Activated naive CD4-positive, alpha-beta T cell treated with anti-CD3 and anti-CD28 coated beads for 36 hours (primary cell): ENCODE measurements around the gene FMN2. TPM values are rescaled to one million over a fixed set of nuclear protein-coding genes. Genes with fewer than 3 reads are reported as not detected.

Experiments
- CTCF ChIA-PET: fragments of 350-600 bp; sonication (Branson Sonifier 250); formaldehyde crosslinking; loops from one replicate; lab custom pipeline; 2021; ENCODE audit warnings: antibody characterized with exemption; lab: Charles Lee
- DNase-seq: peaks from one replicate; pipeline ENCODE4 v3.0.0-alpha.2; 2020
- H3K27ac Mint-ChIP-seq: one replicate; pipeline ENCODE4 v1.8.0; 2021; ENCODE audit warnings: mild to moderate bottlenecking, mixed read lengths
- H3K27me3 Mint-ChIP-seq: one replicate; pipeline ENCODE4 v1.8.0; 2021; ENCODE audit warnings: low read depth, mixed read lengths
- H3K36me3 Mint-ChIP-seq: one replicate; pipeline ENCODE4 v1.8.0; 2021; ENCODE audit warnings: low read depth, mixed read lengths
- H3K4me1 Mint-ChIP-seq: one replicate; pipeline ENCODE4 v1.8.0; 2021; ENCODE audit warnings: low read depth, mixed read lengths
- H3K4me3 Mint-ChIP-seq: one replicate; pipeline ENCODE4 v1.8.0; 2021; ENCODE audit warnings: mild to moderate bottlenecking, moderate library complexity, mixed read lengths
- H3K9me3 Mint-ChIP-seq: one replicate; pipeline ENCODE4 v1.8.0; 2021; ENCODE audit warnings: mixed read lengths
- intact Hi-C: fragments of 100-400 bp; cut with micrococcal nuclease; formaldehyde crosslinking; loops from one replicate; pipeline ENCODE4 v1.15.1; 2023
- total RNA-seq, 2 experiments: library from RNA; stranded (reverse); gene quantifications; one replicate each; pipeline ENCODE4 v1.2.3, GENCODE V29; 2021

The FMN2 gene
- total RNA-seq, 2 experiments from 2014 or later = not detected

DNA sequence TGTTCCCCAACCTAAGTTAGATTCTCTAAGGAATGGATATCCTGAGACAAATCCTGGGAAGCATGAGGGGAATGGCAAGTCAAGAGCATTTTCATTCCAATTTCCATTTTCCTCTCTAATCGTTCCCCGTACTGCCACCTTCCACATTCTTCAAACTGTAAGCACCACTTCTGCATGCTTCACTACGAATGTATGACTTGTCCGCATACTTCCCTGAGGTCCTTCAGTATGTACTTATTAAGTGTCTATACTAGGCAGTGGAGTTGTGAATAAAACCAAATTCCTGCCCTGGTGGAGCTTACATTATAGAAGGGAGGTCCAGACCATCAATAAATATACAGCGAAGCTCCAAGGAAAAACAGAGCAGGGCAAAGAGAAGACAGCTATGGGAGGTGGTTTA, 365.5 kb downstream of the FMN2 start:
- Mint-ChIP-seq H3K9me3 (no peaks in the 10 kb centered on the region), H3K27ac (no peak overlapping the region), H3K27me3 (no peaks in the 10 kb centered on the region), H3K4me1 (no peaks in the 10 kb centered on the region), H3K36me3 (no peaks in the 10 kb centered on the region), H3K4me3 (no peak overlapping the region)
- DNase-seq = no peak
- CTCF ChIA-PET = interaction anchor here (1.3 kb wide), 1 partner anchor 10 kb away, joined by 3 read pairs; no protein-coding TSS in a partner anchor
- intact Hi-C loops = no loop called here

DNA sequence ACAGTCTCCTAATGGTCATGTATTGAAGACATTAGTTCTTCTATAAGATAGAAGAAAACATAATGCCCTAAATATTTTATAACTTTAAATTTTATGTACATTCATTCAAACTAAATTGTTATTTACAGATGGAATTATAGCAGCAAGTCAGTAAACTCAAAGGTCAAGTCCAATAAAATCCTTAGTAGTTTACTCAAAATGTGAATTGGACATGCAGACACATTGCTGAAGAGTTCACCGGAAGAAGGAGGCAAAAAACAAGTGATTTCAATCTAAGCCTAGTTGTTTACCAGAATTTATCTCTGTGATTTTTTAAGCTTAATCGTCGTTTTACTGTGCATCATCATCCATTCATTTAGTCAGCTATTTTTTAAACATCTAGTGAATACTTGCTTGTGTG, 370.6 kb downstream of the FMN2 start:
- CTCF ChIA-PET = no interaction called here
- no peaks in the 10 kb centered on the region for H3K36me3 Mint-ChIP-seq
- no peaks in the 10 kb centered on the region for H3K27me3 Mint-ChIP-seq
- H3K9me3 Mint-ChIP-seq = no peaks in the 10 kb centered on the region
- no peak for DNase-seq
- H3K4me3 Mint-ChIP-seq = no peak overlapping the region
- intact Hi-C loops = no loop called here
- no peak overlapping the region for H3K27ac Mint-ChIP-seq
- H3K4me1 Mint-ChIP-seq = peaks cover 4% of the 10 kb centered on the region

DNA sequence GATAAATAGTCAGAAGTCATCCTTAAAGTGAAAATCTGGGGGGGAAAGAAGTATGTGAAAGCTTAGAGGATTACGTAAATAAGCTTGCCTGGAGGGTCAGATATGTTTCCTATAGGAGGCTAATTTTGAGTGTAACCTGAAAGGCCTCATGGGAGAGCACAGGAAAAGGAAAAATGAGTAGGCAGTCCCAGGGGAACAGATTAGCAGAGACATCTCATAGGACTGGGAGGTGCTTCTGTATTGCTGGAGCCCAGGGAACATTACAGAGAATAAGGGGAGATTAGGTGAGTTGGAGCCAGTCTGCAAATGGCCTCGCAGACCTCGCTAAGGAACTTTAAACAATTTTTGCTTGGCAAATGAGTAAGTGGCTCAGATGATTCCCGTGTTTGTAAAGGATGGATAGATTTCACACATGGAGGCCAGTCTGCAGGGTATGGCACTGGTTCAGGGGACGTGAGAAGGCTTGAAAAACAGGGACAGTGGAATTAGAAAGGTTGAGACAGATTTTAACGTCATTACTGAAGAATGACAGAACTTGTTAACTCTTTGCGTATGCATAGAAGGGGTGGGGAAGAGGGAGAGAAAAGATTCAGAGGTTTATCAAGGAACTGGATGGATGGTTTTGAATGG, 371.2 kb downstream of the FMN2 start:
- Mint-ChIP-seq H3K9me3 (no peaks in the 10 kb centered on the region), H3K27me3 (no peaks in the 10 kb centered on the region), H3K36me3 (no peaks in the 10 kb centered on the region), H3K4me1 (peaks cover 4% of the 10 kb centered on the region), H3K27ac (no peak overlapping the region), H3K4me3 (no peak overlapping the region)
- CTCF ChIA-PET = no interaction called here
- intact Hi-C loops = no loop called here
- DNase-seq = no peak

DNA sequence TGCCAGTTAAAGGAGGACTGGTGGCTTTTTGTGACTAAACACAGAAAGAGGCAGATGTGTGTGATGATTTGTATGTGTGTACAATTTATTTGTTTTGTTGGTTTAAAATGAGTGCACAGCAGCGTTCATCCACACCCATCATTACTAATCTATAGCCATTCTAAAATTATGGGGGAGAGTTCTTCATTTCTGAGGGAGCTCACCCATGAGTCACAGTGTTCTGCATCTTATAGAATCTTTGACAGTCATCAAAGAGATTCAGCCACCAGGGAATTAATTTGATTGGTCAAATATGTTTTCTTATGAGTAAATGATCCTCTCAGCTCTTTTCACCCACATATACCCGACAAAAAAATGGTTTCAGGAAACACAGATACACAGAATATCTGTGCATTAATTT, 372.4 kb downstream of the FMN2 start:
- DNase-seq = no peak
- H3K36me3 Mint-ChIP-seq = no peaks in the 10 kb centered on the region
- CTCF ChIA-PET = no interaction called here
- no peaks in the 10 kb centered on the region for H3K27me3 Mint-ChIP-seq
- H3K27ac Mint-ChIP-seq = no peak overlapping the region
- no peak overlapping the region for H3K4me3 Mint-ChIP-seq
- peaks cover 4% of the 10 kb centered on the region for H3K4me1 Mint-ChIP-seq
- intact Hi-C loops = no loop called here
- no peaks in the 10 kb centered on the region for H3K9me3 Mint-ChIP-seq

DNA sequence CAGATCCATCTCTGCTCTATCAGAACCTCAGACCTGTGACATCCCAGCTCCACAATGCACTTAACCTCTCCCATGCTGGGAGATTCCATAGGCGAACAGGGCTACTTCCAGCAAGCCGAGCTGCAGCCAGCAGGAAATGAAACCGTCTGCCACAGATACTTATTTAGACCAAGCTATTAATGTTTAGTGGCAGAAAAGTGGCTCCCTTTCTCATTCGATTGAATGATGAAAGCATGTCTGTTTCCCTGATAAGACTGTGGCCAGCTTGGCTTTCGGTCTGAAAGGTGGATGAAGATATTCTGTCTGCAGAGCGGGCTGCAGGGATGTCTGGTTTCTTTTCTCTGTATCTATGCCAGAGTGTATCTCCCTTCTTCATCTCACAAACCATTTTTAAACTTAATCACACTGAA, 373.9 kb downstream of the FMN2 start:
- H3K9me3 Mint-ChIP-seq = no peaks in the 10 kb centered on the region
- no peak overlapping the region for H3K27ac Mint-ChIP-seq
- CTCF ChIA-PET = no interaction called here
- peaks cover 4% of the 10 kb centered on the region for H3K4me1 Mint-ChIP-seq
- intact Hi-C loops = no loop called here
- DNase-seq = no peak
- H3K36me3 Mint-ChIP-seq = no peaks in the 10 kb centered on the region
- H3K27me3 Mint-ChIP-seq = no peaks in the 10 kb centered on the region
- no peak overlapping the region for H3K4me3 Mint-ChIP-seq

DNA sequence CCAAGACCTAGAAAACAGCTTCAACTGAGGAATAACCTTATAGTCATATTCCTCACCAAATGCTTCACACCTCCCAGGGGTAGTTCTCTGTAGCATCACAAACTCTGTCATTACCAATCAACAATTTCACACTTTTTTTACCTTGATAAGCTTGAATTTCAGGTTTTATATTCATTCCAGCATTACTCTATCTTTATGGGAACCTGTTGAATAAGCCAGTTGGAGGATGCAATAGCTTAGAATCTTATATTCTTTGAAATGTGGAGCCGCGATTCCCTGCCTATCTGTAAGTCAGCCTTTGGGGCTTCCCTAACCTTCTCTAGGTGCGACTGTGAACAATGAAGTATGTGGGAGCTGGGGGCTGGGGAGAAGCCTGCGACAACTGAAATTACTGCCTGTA, 374.8 kb downstream of the FMN2 start:
- intact Hi-C loops = no loop called here

DNA sequence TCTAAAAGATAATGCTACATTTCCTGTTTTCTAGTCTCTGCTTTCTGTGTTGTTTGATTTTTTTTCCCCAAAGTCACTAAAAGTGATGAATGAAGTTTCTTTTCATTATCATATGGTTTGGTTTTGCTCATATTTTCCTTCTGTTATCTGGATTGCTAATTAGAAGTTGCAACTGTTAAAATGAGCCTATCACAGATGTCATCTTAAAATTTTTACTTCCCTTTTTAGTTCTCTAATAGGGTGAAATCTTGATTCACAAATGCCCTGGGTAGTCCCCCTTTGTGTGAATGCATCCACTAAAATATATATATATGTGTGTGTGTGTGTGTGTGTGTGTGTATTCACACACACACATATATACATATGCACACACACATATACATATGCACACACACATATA, 376.2 kb downstream of the FMN2 start:
- peaks cover 4% of the 10 kb centered on the region for H3K4me1 Mint-ChIP-seq
- H3K9me3 Mint-ChIP-seq = no peaks in the 10 kb centered on the region
- no peak for DNase-seq
- H3K4me3 Mint-ChIP-seq = no peak overlapping the region
- no peak overlapping the region for H3K27ac Mint-ChIP-seq
- H3K36me3 Mint-ChIP-seq = no peaks in the 10 kb centered on the region
- intact Hi-C loops = no loop called here
- no peaks in the 10 kb centered on the region for H3K27me3 Mint-ChIP-seq
- CTCF ChIA-PET = no interaction called here

More for the DNA sequence above, 374.8 kb downstream of the FMN2 start:
- Mint-ChIP-seq H3K36me3 (no peaks in the 10 kb centered on the region), H3K27ac (no peak overlapping the region), H3K4me3 (no peak overlapping the region), H3K27me3 (no peaks in the 10 kb centered on the region), H3K4me1 (peaks cover 4% of the 10 kb centered on the region), H3K9me3 (no peaks in the 10 kb centered on the region)
- CTCF ChIA-PET = interaction anchor here (1.0 kb wide), 2 partner anchors 10 to 48 kb away, joined by 3 to 4 read pairs; no protein-coding TSS in a partner anchor
- no peak for DNase-seq

DNA sequence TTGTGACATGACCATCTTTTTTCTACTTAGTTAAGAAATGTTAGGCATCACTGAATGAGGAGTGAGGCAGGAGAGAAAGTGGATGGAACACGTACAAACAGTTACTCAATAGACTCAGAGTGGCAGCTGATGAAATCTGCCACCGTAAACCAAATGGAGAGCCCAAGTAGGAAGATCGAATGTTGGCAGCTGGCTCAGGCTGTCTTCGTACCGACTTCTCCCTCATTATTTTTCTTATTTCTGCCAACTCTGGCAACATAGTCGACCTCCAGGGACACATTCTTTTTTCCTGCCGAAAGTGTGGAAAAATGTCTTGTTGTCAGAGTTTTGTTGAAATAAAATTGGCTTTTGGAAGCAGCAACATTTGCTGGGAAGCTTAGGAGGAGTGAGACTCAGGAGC, 377.0 kb downstream of the FMN2 start:
- Mint-ChIP-seq H3K36me3 (no peaks in the 10 kb centered on the region), H3K4me3 (no peak overlapping the region), H3K4me1 (peaks cover 4% of the 10 kb centered on the region), H3K27ac (no peak overlapping the region), H3K27me3 (no peaks in the 10 kb centered on the region), H3K9me3 (no peaks in the 10 kb centered on the region)
- intact Hi-C loops = no loop called here
- CTCF ChIA-PET = no interaction called here
- DNase-seq = no peak

DNA sequence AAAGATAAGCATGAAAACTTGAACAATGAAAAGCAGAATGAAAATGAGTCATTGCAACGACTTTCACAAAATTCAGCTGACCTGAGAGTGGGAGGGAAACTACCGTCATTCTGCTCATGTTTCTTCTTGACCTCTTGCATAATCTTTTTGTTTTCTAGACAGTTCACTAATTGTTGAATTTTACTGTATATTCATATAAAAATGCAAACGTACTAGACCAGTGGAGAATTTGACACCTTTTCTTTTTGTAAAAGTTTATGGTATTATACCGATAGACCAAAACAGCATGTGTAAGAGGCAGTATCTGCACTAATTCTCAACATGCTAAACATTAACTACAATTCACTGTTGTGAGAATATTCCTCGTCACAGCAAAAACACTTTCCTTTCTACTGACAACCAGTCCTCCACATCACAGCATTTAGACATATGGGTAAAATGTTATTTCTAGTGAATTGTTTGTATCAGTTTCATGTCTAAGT, 382.5 kb downstream of the FMN2 start:
- Mint-ChIP-seq H3K36me3 (no peaks in the 10 kb centered on the region), H3K4me1 (no peaks in the 10 kb centered on the region), H3K4me3 (no peak overlapping the region), H3K9me3 (no peaks in the 10 kb centered on the region), H3K27ac (no peak overlapping the region), H3K27me3 (peaks cover 9% of the 10 kb centered on the region)
- CTCF ChIA-PET = no interaction called here
- intact Hi-C loops = no loop called here
- DNase-seq = no peak

DNA sequence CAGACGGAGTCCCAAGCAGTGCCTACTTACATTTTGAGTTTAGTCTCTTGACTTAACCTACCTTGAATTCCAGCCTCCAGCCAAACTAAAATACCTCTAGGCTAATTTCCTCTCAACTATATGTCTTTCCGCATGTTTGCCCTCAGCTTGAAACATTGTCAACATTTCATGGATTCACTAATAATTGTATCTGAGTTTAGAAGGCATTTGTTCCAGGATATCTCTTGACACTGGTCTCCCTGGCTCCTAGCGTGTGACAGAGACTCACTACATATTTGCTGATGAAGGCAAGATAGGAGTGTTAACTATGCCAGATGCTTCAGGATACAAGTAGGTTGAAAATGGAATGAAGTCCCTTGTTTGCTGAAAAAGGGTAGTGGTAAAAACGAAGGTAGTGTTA, 384.1 kb downstream of the FMN2 start:
- H3K36me3 Mint-ChIP-seq = no peaks in the 10 kb centered on the region
- intact Hi-C loops = no loop called here
- DNase-seq = no peak
- H3K4me1 Mint-ChIP-seq = no peaks in the 10 kb centered on the region
- peaks cover 9% of the 10 kb centered on the region for H3K27me3 Mint-ChIP-seq
- CTCF ChIA-PET = no interaction called here
- H3K9me3 Mint-ChIP-seq = no peaks in the 10 kb centered on the region
- H3K4me3 Mint-ChIP-seq = no peak overlapping the region
- no peak overlapping the region for H3K27ac Mint-ChIP-seq

DNA sequence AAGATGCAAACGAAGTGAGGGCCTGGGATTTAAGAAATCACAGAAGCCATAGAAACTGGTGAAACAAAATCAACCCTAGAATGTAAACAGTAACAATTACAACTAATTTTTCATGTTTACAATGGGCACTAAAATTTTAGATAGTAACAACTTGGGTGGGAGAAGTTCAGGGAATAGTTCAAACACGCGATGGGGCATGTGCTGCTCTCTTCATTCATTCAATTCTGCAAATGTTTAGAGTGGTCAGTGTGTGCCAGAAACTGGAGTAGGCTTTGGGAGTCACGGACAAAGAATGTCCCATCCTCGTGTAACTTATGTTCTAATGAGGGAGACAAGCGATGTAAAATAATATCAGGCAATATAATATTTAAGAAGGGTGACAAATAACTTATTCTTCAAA, 386.9 kb downstream of the FMN2 start:
- H3K36me3 Mint-ChIP-seq = no peaks in the 10 kb centered on the region
- no peak overlapping the region for H3K27ac Mint-ChIP-seq
- H3K4me3 Mint-ChIP-seq = no peak overlapping the region
- DNase-seq = no peak
- intact Hi-C loops = no loop called here
- no peaks in the 10 kb centered on the region for H3K4me1 Mint-ChIP-seq
- CTCF ChIA-PET = no interaction called here
- H3K27me3 Mint-ChIP-seq = peaks cover 9% of the 10 kb centered on the region
- no peaks in the 10 kb centered on the region for H3K9me3 Mint-ChIP-seq

DNA sequence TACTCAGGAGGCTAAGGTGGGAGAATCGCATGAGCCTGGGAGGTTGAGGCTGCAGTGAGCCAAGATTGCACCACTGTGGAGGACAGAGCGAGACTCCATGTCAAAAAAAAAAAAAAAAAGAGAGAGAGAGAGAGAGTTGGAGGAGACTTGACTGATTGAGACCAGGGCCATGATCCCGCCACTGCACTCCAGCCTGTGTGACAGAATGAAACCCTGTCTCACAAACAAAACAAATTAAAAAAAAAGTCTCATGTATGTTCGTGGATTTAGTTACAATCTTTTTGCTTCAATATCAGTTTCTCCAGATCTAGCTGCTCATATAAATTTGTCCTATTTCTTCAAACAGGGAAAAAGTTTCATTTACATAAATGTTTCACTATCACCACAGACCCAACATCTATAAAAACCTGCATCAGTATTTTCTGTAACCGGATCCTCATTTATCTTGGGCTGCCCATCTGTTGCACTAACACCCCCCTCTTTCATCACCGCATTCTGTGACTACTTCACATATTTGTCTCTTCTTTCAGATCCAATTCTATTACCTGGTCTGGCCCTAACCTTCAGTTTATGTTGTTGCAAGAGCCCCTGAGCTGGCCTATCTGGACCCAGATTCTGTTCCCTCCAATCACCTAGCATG, 393.2 kb downstream of the FMN2 start:
- intact Hi-C loops = no loop called here
- no peaks in the 10 kb centered on the region for H3K4me1 Mint-ChIP-seq
- H3K27ac Mint-ChIP-seq = no peak overlapping the region
- H3K4me3 Mint-ChIP-seq = no peak overlapping the region
- H3K27me3 Mint-ChIP-seq = no peaks in the 10 kb centered on the region
- no peaks in the 10 kb centered on the region for H3K9me3 Mint-ChIP-seq
- CTCF ChIA-PET = no interaction called here
- no peak for DNase-seq
- H3K36me3 Mint-ChIP-seq = no peaks in the 10 kb centered on the region

DNA sequence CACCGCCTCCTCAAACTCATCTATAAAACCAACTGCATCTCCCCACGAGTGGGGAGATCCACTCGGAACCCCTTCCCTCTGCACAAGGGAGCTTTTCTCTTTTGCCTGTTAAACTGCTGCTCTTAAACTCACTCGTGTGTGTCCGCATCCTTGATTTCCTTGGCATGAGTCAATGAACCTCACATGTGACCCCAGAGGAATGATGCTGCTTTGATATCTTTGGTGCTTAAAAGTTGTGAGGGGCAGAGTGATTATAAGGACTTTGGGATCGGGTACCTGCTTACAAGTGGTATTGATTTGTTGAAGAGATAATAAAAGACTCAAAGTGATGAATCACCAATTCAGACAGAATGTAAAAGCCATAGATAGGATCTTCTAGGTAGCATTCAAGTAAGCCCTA, 394.9 kb downstream of the FMN2 start:
- Mint-ChIP-seq H3K4me3 (no peak overlapping the region), H3K27me3 (peaks cover 8% of the 10 kb centered on the region), H3K36me3 (no peaks in the 10 kb centered on the region), H3K4me1 (no peaks in the 10 kb centered on the region), H3K27ac (no peak overlapping the region), H3K9me3 (no peaks in the 10 kb centered on the region)
- intact Hi-C loops = no loop called here
- no peak for DNase-seq
- CTCF ChIA-PET = no interaction called here
